Parathyroid adenoma (tissue), 2 donors: ENCODE measurements around the gene CRABP2.

ENCODE experiments used
- H2AFZ ChIP-seq: fragments of 300-600 bp; sonication (generic); one replicate; pipeline ENCODE4 v1.7.0; 2017; ENCODE audit warnings: antibody characterized with exemption, mild to moderate bottlenecking
- H3K27ac ChIP-seq: fragments of 300-600 bp; sonication (generic); one replicate; pipeline ENCODE4 v1.7.0; 2017
- H3K27me3 ChIP-seq: fragments of 300-600 bp; sonication (generic); one replicate; pipeline ENCODE4 v1.7.0; 2017; ENCODE audit warnings: low read length; ENCODE audit not compliant: control insufficient read depth, insufficient read depth
- H3K36me3 ChIP-seq: fragments of 300-600 bp; sonication (generic); one replicate; pipeline ENCODE4 v1.7.0; 2017; ENCODE audit warnings: low read length; ENCODE audit not compliant: control insufficient read depth, insufficient read depth
- H3K4me1 ChIP-seq: fragments of 300-600 bp; sonication (generic); one replicate; pipeline ENCODE4 v1.7.0; 2017; ENCODE audit warnings: control low read depth
- H3K4me2 ChIP-seq: fragments of 300-600 bp; sonication (generic); one replicate; pipeline ENCODE4 v1.7.0; 2017; ENCODE audit warnings: low read length
- H3K4me3 ChIP-seq: fragments of 300-600 bp; sonication (generic); one replicate; pipeline ENCODE4 v1.7.0; 2017; ENCODE audit warnings: low read depth, low read length
- H3K79me2 ChIP-seq: fragments of 300-600 bp; sonication (generic); one replicate; pipeline ENCODE4 v1.7.0; 2017; ENCODE audit warnings: control low read depth
- H3K9ac ChIP-seq: fragments of 300-600 bp; sonication (generic); one replicate; pipeline ENCODE4 v1.7.0; 2017; ENCODE audit warnings: mild to moderate bottlenecking
- H3K9me3 ChIP-seq: fragments of 300-600 bp; sonication (generic); one replicate; pipeline ENCODE4 v1.7.0; 2017; ENCODE audit warnings: low read length; ENCODE audit not compliant: control insufficient read depth
- TF ChIP-seq, protein P1 (sequence below): fragments of 300-600 bp; sonication (generic); IDR thresholded peaks from one replicate; pipeline ENCODE4 v1.7.0; 2017; ENCODE audit warnings: antibody characterized with exemption, mild to moderate bottlenecking
- donor health status: primary hyperparathyroidism.

CRABP2 gene

GRCh38 chr1:156677616-156678596 is 27.5 kb downstream of the CRABP2 start:
- H3K4me3 ChIP-seq = peak overlapping the region; percentile 33
- H3K9me3 ChIP-seq = no peaks in the 10 kb centered on the region
- H3K27ac ChIP-seq = no peak overlapping the region
- no peaks in the 10 kb centered on the region for H3K79me2 ChIP-seq
- no peak overlapping the region for H2AFZ ChIP-seq
- TF ChIP-seq, protein P1, sequence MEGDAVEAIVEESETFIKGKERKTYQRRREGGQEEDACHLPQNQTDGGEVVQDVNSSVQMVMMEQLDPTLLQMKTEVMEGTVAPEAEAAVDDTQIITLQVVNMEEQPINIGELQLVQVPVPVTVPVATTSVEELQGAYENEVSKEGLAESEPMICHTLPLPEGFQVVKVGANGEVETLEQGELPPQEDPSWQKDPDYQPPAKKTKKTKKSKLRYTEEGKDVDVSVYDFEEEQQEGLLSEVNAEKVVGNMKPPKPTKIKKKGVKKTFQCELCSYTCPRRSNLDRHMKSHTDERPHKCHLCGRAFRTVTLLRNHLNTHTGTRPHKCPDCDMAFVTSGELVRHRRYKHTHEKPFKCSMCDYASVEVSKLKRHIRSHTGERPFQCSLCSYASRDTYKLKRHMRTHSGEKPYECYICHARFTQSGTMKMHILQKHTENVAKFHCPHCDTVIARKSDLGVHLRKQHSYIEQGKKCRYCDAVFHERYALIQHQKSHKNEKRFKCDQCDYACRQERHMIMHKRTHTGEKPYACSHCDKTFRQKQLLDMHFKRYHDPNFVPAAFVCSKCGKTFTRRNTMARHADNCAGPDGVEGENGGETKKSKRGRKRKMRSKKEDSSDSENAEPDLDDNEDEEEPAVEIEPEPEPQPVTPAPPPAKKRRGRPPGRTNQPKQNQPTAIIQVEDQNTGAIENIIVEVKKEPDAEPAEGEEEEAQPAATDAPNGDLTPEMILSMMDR = peak; percentile 66
- H3K9ac ChIP-seq = no peak overlapping the region
- no peaks in the 10 kb centered on the region for H3K36me3 ChIP-seq
- H3K4me2 ChIP-seq = peak overlapping the region; percentile 46
- peaks cover 9% of the 10 kb centered on the region for H3K27me3 ChIP-seq
- no peaks in the 10 kb centered on the region for H3K4me1 ChIP-seq

- TF ChIP-seq, protein P1 = no peak
Measured at GRCh38 chr1:156676820-156677615, 28.4 kb downstream of the CRABP2 start, which contains the start of gene NES. Gene NES (minus strand): TSS chr1:156677407. CDS start chr1:156677264, 143 bp downstream.

DNA sequence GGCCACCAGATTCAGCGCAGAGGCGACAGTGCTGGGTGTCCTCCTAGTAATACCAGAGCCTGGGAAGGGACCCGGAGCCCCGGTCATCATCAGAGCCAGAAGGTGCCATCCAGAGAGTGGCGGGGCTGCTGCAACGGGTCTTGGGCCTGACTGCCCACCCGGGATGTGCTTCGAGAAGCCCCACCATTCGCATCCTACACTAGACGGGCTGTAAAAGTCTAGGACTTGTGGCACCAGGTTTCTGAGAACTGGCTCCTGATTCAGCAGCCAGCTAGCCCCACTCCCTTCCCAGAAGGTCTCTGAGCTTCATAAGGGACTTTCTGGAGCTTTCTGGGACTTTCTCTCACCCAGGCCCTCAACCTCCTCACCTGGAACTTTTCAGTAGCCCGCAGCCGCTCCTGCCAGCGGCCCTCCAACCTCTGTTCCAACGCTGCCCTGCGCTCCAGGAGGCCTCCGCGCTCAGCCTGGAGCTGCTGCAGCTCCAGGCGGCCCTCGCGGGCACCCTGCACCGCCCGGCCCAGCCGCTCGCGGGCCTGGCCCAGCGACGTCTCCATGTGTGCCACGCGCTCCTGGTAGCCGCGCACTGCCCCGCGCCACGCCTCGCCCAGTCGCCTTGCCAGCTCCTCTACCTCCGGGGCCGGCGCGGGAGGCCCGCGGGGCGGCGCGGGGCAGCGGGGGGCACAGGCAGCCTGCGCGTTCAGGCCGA is 29.1 kb downstream of the CRABP2 start:
- TF ChIP-seq, protein P1 = no peak
- no peaks in the 10 kb centered on the region for H3K36me3 ChIP-seq
- H3K27ac ChIP-seq = no peak overlapping the region
- H3K27me3 ChIP-seq = peaks cover 9% of the 10 kb centered on the region
- no peak overlapping the region for H3K9ac ChIP-seq
- H3K79me2 ChIP-seq = no peaks in the 10 kb centered on the region
- peak overlapping the region; percentile 22 for H3K4me2 ChIP-seq
- peak overlapping the region; percentile 61 for H3K4me3 ChIP-seq
- no peaks in the 10 kb centered on the region for H3K9me3 ChIP-seq
- no peaks in the 10 kb centered on the region for H3K4me1 ChIP-seq
- H2AFZ ChIP-seq = no peak overlapping the region

More at GRCh38 chr1:156676820-156677615, 28.4 kb downstream of the CRABP2 start, which contains the start of gene NES:
- peak within 1 kb of the TSS; percentile 46 for H3K4me2 ChIP-seq
- H2AFZ ChIP-seq = no peak within 1 kb of the TSS
- no peaks in the 10 kb centered on the region for H3K9me3 ChIP-seq
- no peak within 1 kb of the TSS for H3K9ac ChIP-seq
- H3K79me2 ChIP-seq = no peaks in the 10 kb centered on the region
- no peaks in the 10 kb centered on the region for H3K4me1 ChIP-seq
- peak within 1 kb of the TSS; percentile 61 for H3K4me3 ChIP-seq
- H3K27ac ChIP-seq = peak within 1 kb of the TSS; percentile 29
- no peaks in the 10 kb centered on the region for H3K36me3 ChIP-seq
- peaks cover 9% of the 10 kb centered on the region for H3K27me3 ChIP-seq

- peak overlapping the region; percentile 22 for H3K4me2 ChIP-seq
- H3K36me3 ChIP-seq = no peaks in the 10 kb centered on the region
- TF ChIP-seq, protein P1 = no peak
- H3K4me1 ChIP-seq = no peaks in the 10 kb centered on the region
- no peak overlapping the region for H3K9ac ChIP-seq
- no peaks in the 10 kb centered on the region for H3K9me3 ChIP-seq
- H3K4me3 ChIP-seq = peak overlapping the region; percentile 6
- H3K79me2 ChIP-seq = no peaks in the 10 kb centered on the region
- no peak overlapping the region for H3K27ac ChIP-seq
- peaks cover 9% of the 10 kb centered on the region for H3K27me3 ChIP-seq
- H2AFZ ChIP-seq = no peak overlapping the region
Measured at GRCh38 chr1:156675210-156676113, 29.9 kb downstream of the CRABP2 start.
